OCI-LY7 (cell line): ENCODE measurements around the gene PRPF38A. TPM values are rescaled to one million over a fixed set of nuclear protein-coding genes. Genes with fewer than 3 reads are reported as not detected.

Source experiments
- BruUV-seq: library from RNA; stranded (reverse); fragments of 400-500 nt; replicated peaks from 2 replicates; lab custom pipeline; 2021; lab: Mats Ljungman, UMichigan
- CTCF ChIA-PET: fragments of 300-600 bp; sonication (Branson Sonifier 250); formaldehyde crosslinking; loops from one replicate; lab custom pipeline; 2022; ENCODE audit warnings: antibody characterized with exemption; ENCODE audit not compliant: unreplicated experiment; lab: Charles Lee
- POLR2A ChIA-PET: fragments of 300-600 bp; sonication (Branson Sonifier 250); formaldehyde crosslinking; loops from one replicate; lab custom pipeline; 2022; ENCODE audit warnings: antibody characterized with exemption; lab: Charles Lee
- DNase-seq: peaks from one replicate; pipeline ENCODE4 v3.0.0-alpha.2; 2015; ENCODE audit warnings: low spot score
- H2AFZ ChIP-seq: fragments of 200-600 bp; sonication (generic), shearing (Covaris generic); 2 replicates; pipeline ENCODE4 v1.6.1; 2014; ENCODE audit warnings: mild to moderate bottlenecking, antibody characterized with exemption, low read length, moderate library complexity
- H3K27ac ChIP-seq: fragments of 200-600 bp; sonication (generic); 2 replicates; pipeline ENCODE4 v1.5.1; 2014; ENCODE audit warnings: mixed run types, low read depth, mild to moderate bottlenecking, moderate library complexity, low read length, inconsistent platforms; ENCODE audit not compliant: poor library complexity, severe bottlenecking
- H3K36me3 ChIP-seq: fragments of 200-600 bp; sonication (generic); 2 replicates; pipeline ENCODE4 v1.6.1; 2014; ENCODE audit warnings: mild to moderate bottlenecking, antibody characterized with exemption, low read length, moderate library complexity, mixed read lengths; ENCODE audit not compliant: insufficient read depth
- H3K4me1 ChIP-seq: fragments of 200-600 bp; sonication (generic); 2 replicates; pipeline ENCODE4 v1.5.1; 2014; ENCODE audit warnings: mild to moderate bottlenecking, low read length; ENCODE audit not compliant: insufficient read depth, poor library complexity, severe bottlenecking
- H3K4me2 ChIP-seq: fragments of 200-600 bp; sonication (generic); 2 replicates; pipeline ENCODE4 v1.6.1; 2014; ENCODE audit warnings: mild to moderate bottlenecking, low read length
- H3K4me3 ChIP-seq: fragments of 200-600 bp; sonication (generic); 2 replicates; pipeline ENCODE4 v1.5.1; 2014; ENCODE audit warnings: mild to moderate bottlenecking, low read depth, low read length; ENCODE audit not compliant: poor library complexity, severe bottlenecking
- H3K79me2 ChIP-seq: fragments of 200-600 bp; sonication (generic); 2 replicates; pipeline ENCODE4 v1.6.1; 2016; ENCODE audit warnings: low read depth, mild to moderate bottlenecking, low read length, moderate library complexity, mixed read lengths; ENCODE audit not compliant: insufficient read depth
- H3K9me2 ChIP-seq: fragments of 200-600 bp; sonication (generic); 2 replicates; pipeline ENCODE4 v1.6.1; 2016; ENCODE audit warnings: mild to moderate bottlenecking, low read length, mixed read lengths; ENCODE audit not compliant: insufficient read depth
- H3K9me3 ChIP-seq: fragments of 200-600 bp; sonication (generic); 2 replicates; pipeline ENCODE4 v1.6.1; 2014; ENCODE audit warnings: mild to moderate bottlenecking, mixed run types, low read length, mixed read lengths
- H4K20me1 ChIP-seq: fragments of 200-600 bp; sonication (generic); 2 replicates; pipeline ENCODE4 v1.6.1; 2014; ENCODE audit warnings: mild to moderate bottlenecking, antibody characterized with exemption, low read length, moderate library complexity, mixed read lengths; ENCODE audit not compliant: insufficient read depth
- CTCF ChIP-seq: fragments of 200-600 bp; sonication (generic); conservative IDR thresholded peaks from 2 replicates; pipeline ENCODE4 v1.5.1; 2014; ENCODE audit warnings: mild to moderate bottlenecking, antibody characterized with exemption, low read length, moderate library complexity, mixed read lengths
- EZH2phosphoT487 ChIP-seq: fragments of 200-600 bp; sonication (generic); IDR thresholded peaks from 2 replicates; pipeline ENCODE4 v1.6.1; 2018; ENCODE audit warnings: low read depth, borderline replicate concordance, mild to moderate bottlenecking, mixed run types, antibody characterized with exemption, low read length, moderate library complexity, mixed read lengths
- intact Hi-C: fragments of 100-400 bp; cut with micrococcal nuclease; formaldehyde crosslinking; loops from one replicate; pipeline ENCODE4 v1.10.0; 2022; ENCODE audit not compliant: unreplicated experiment
- total RNA-seq, 2 experiments: library from RNA; depleted of rRNA in 1 of 2; stranded (reverse); fragments of >200 nt in 1 of 2; shearing (Covaris generic) in 1 of 2; gene quantifications; 2 replicates each; pipeline ENCODE4 v1.2.3, GENCODE V29; 2014 to 2022

The PRPF38A gene
- total RNA-seq, 2 experiments from 2014 or later = 23.6 to 82.3 TPM

GRCh38 chr1:52463891-52464290, 59.5 kb downstream of the PRPF38A start:
- no peaks in the 10 kb centered on the region for H3K9me3 ChIP-seq
- H3K36me3 ChIP-seq = no peaks in the 10 kb centered on the region
- H3K9me2 ChIP-seq = no peaks in the 10 kb centered on the region
- TF ChIP-seq CTCF = no peak
- TF ChIP-seq EZH2phosphoT487 = no peak
- H3K79me2 ChIP-seq = no peaks in the 10 kb centered on the region
- intact Hi-C loops = no loop called here
- H3K4me1 ChIP-seq = no peaks in the 10 kb centered on the region
- no peaks in the 10 kb centered on the region for H4K20me1 ChIP-seq
- H3K4me2 ChIP-seq = no peak overlapping the region
- H3K27ac ChIP-seq = no peak overlapping the region
- no peak overlapping the region for H3K4me3 ChIP-seq
- no peak overlapping the region for H2AFZ ChIP-seq
- ChIA-PET POLR2A (interaction anchor here (1.1 kb wide), 1 partner anchor 11 kb away, joined by 5 read pairs; no protein-coding TSS in a partner anchor), CTCF (no interaction called here)
- DNase-seq = no peak
- no TSS peak for BruUV-seq

DNA sequence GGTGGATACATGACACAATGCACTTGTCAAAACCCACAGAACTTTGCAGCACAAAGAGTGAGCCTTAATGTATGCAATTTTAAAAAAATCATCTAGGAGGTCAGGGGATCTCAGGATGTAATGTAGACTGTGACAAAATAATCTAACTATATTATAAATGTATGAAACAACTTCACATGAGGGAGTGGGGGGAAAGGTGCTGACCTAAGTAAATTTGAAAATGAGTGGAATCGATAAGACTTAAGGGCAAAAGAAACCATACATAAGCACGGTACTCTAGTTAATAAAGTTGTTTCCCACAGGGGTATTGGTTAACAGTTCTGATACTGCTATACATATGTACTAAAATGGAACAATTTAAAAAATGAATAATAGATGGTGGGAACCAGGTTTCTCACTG, 64.7 kb downstream of the PRPF38A start:
- no peaks in the 10 kb centered on the region for H3K9me3 ChIP-seq
- BruUV-seq = no TSS peak
- H3K9me2 ChIP-seq = no peaks in the 10 kb centered on the region
- ChIA-PET CTCF (no interaction called here), POLR2A (no interaction called here)
- no peak overlapping the region for H3K4me2 ChIP-seq
- H3K36me3 ChIP-seq = peaks cover 5% of the 10 kb centered on the region; the same call in 1 of the 2 replicates
- H3K79me2 ChIP-seq = no peaks in the 10 kb centered on the region
- no peak overlapping the region for H3K4me3 ChIP-seq
- no peak overlapping the region for H3K27ac ChIP-seq
- TF ChIP-seq CTCF (no peak), EZH2phosphoT487 (no peak)
- DNase-seq = no peak
- H4K20me1 ChIP-seq = no peaks in the 10 kb centered on the region
- intact Hi-C loops = no loop called here
- H3K4me1 ChIP-seq = no peaks in the 10 kb centered on the region
- H2AFZ ChIP-seq = no peak overlapping the region

Other genes starting within 250 kb of the PRPF38A start
- 28.8 and 29.2 TPM in 2 replicates for gene CC2D1B, start 38.4 kb upstream of the PRPF38A start, total RNA-seq (2014; rRNA removed; shearing (Covaris generic))
- 38.1 and 42.5 TPM in 2 replicates for gene CC2D1B, start 38.4 kb upstream of the PRPF38A start, total RNA-seq (2022)
- gene ORC1, start 179 bp upstream of the PRPF38A start, total RNA-seq (2014; rRNA removed; shearing (Covaris generic)) = 30.9 and 37.7 TPM in 2 replicates
- gene ORC1, start 179 bp upstream of the PRPF38A start, total RNA-seq (2022) = 39.0 and 40.4 TPM in 2 replicates
- 72.4 and 102 TPM in 2 replicates for gene TUT4, start 148.5 kb downstream of the PRPF38A start, total RNA-seq (2014; rRNA removed; shearing (Covaris generic))
- gene TUT4, start 148.5 kb downstream of the PRPF38A start, total RNA-seq (2022) = 70.8 and 81.1 TPM in 2 replicates
- gene GPX7, start 197.8 kb downstream of the PRPF38A start, total RNA-seq (2014; rRNA removed; shearing (Covaris generic)) = not detected in 2 replicates
- gene GPX7, start 197.8 kb downstream of the PRPF38A start, total RNA-seq (2022) = not detected in 2 replicates
- 0.13 and 0.69 TPM in 2 replicates for gene SHISAL2A, start 228.6 kb downstream of the PRPF38A start, total RNA-seq (2014; rRNA removed; shearing (Covaris generic))
- 0.27 and 0.55 TPM in 2 replicates for gene SHISAL2A, start 228.6 kb downstream of the PRPF38A start, total RNA-seq (2022)